ENCODE results near the gene NHSL2. TPM values are rescaled to one million over a fixed set of nuclear protein-coding genes. Genes with fewer than 3 reads are reported as not detected.

Gene NHSL2
- total RNA-seq, 2 donors from 2014 or later: 5.5 to 9.3 TPM

GRCh38 chrX:72130156-72130761, 219.6 kb downstream of the NHSL2 start:
- no peak for DNase-seq (ENCODE audit: low spot score)
- H3K4me1 ChIP-seq: peaks cover 0 to 19% of the 10 kb centered on the region in 2 donors
- TF ChIP-seq CTCF (IDR thresholded peaks at IDR 0.05): no peak
- H3K9me3 ChIP-seq: no peaks in the 10 kb centered on the region
- no peaks in the 10 kb centered on the region for H3K27me3 ChIP-seq
- H3K27ac ChIP-seq: no peak overlapping the region
- no peaks in the 10 kb centered on the region for H3K36me3 ChIP-seq
- peak overlapping the region in 1 of 2 donors; percentile 49 for H3K4me3 ChIP-seq

DNA sequence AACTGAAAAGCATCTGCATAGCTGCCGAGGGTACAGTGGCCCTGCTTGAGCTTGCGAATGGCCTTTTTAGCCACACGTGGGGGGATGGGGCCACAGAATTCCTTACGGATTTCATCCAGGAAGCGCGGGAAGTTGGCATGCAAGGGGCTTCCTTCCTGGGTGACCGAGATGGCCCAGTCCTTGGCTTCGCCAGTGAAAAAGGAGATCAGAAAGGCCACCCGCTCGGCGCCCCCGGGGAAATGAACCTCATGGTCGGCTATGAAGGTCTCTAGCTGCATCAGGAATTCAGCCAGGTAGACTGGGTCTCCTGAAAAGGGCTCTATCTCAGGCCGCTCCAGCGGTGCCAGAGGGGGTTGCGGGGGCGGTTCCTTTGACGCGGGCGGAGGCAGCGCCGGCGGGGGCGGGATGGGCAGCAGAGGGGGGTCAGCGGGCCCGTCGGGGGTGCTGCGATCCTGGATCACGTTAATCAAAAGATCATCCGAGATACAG, 220.2 kb downstream of the NHSL2 start:
- no peaks in the 10 kb centered on the region for H3K27me3 ChIP-seq

GRCh38 chrX:72131317-72132294, 221.0 kb downstream of the NHSL2 start, which contains the start of gene RTL5:
TSS of gene RTL5 (minus strand) at chrX:72131915.
- no peaks in the 10 kb centered on the region for H3K36me3 ChIP-seq
- no peak for TF ChIP-seq CTCF (IDR thresholded peaks at IDR 0.05)
- DNase-seq (ENCODE audit: low spot score): peak; percentile 89
- H3K27ac ChIP-seq: peak within 1 kb of the TSS; percentile 40 to 54
- H3K4me1 ChIP-seq: peaks cover 0 to 7% of the 10 kb centered on the region in 2 donors
- no peaks in the 10 kb centered on the region for H3K9me3 ChIP-seq
- no peaks in the 10 kb centered on the region for H3K27me3 ChIP-seq
- H3K4me3 ChIP-seq: peak within 1 kb of the TSS; percentile 36 to 49

More for the DNA sequence above, 220.2 kb downstream of the NHSL2 start:
- DNase-seq (ENCODE audit: low spot score): no peak
- no peaks in the 10 kb centered on the region for H3K36me3 ChIP-seq
- peak overlapping the region; percentile 36 to 49 for H3K4me3 ChIP-seq
- peaks cover 0 to 15% of the 10 kb centered on the region in 2 donors for H3K4me1 ChIP-seq
- H3K9me3 ChIP-seq: no peaks in the 10 kb centered on the region
- TF ChIP-seq CTCF (IDR thresholded peaks at IDR 0.05): no peak
- peak overlapping the region in 1 of 2 donors; percentile 54 for H3K27ac ChIP-seq

DNA sequence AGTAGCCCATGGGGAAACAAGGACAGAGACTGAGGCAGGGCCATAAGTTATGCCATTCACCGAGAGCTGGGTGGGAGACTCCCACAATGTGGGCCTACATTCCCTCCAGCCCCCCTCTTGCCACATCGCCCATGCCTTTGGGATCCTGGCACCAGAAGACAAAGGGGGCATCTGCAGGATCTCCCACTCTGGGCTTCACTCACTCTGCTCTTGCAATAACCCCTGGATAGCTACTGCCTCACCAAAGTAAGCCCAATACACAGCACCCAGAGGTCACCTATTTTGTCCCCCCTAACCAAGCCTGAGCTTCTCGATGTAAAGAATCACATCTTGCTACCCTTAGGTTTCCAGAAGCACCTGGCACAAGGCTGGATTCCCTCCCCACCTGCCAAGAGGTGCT, 221.8 kb downstream of the NHSL2 start:
- H3K27ac ChIP-seq: no peak overlapping the region
- DNase-seq (ENCODE audit: low spot score): no peak
- H3K36me3 ChIP-seq: no peaks in the 10 kb centered on the region
- H3K9me3 ChIP-seq: no peaks in the 10 kb centered on the region
- H3K4me3 ChIP-seq: peak overlapping the region in 1 of 2 donors; percentile 49
- no peak for TF ChIP-seq CTCF (IDR thresholded peaks at IDR 0.05)
- no peaks in the 10 kb centered on the region for H3K4me1 ChIP-seq
- no peaks in the 10 kb centered on the region for H3K27me3 ChIP-seq

DNA sequence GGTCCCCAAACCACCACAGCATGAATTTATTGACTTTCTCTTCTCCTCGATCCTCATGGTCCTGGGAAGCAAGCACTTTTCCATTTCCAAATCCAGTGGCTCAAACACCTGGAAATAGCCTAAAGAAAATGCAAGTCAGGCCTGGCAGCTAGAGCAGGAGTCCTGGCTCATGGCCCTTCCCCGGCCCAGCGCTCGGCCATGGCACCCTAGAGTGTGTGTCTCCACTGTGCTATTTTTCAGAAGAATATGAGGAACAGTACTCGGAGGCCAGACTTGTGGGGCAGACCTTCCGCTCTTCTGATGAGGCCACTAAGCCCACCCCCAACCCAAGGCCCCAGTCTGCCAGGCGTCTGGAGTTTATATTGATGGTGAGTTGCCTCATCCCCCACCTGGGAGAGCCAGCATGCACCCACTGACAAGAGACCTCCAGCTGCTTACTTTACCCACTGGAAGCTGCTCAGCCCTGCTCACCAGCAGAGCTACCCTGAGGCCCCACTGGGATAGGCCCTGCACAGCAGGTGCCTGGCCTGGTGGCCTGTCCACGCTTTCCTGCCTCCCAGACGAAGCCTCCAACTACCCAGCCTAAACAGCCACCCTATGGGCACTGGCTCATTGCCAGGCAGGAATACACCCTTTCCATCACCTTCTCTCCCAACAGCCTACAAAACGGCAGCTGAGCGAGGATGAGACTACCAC, 223.4 kb downstream of the NHSL2 start:
- no peaks in the 10 kb centered on the region for H3K36me3 ChIP-seq
- no peak for TF ChIP-seq CTCF (IDR thresholded peaks at IDR 0.05)
- no peaks in the 10 kb centered on the region for H3K9me3 ChIP-seq
- no peak overlapping the region for H3K4me3 ChIP-seq
- no peak for DNase-seq (ENCODE audit: low spot score)
- H3K4me1 ChIP-seq: no peaks in the 10 kb centered on the region
- no peaks in the 10 kb centered on the region for H3K27me3 ChIP-seq
- no peak overlapping the region for H3K27ac ChIP-seq
